ENCODE measurements around the gene OASL. TPM values are rescaled to one million over a fixed set of nuclear protein-coding genes. Genes with fewer than 3 reads are reported as not detected.

Gene OASL
- total RNA-seq, 1 donor from 2014 or later = 0.79 TPM

GRCh38 chr12:121030576-121031212 is 8.4 kb downstream of the OASL start:
- TF ChIP-seq, protein P1, sequence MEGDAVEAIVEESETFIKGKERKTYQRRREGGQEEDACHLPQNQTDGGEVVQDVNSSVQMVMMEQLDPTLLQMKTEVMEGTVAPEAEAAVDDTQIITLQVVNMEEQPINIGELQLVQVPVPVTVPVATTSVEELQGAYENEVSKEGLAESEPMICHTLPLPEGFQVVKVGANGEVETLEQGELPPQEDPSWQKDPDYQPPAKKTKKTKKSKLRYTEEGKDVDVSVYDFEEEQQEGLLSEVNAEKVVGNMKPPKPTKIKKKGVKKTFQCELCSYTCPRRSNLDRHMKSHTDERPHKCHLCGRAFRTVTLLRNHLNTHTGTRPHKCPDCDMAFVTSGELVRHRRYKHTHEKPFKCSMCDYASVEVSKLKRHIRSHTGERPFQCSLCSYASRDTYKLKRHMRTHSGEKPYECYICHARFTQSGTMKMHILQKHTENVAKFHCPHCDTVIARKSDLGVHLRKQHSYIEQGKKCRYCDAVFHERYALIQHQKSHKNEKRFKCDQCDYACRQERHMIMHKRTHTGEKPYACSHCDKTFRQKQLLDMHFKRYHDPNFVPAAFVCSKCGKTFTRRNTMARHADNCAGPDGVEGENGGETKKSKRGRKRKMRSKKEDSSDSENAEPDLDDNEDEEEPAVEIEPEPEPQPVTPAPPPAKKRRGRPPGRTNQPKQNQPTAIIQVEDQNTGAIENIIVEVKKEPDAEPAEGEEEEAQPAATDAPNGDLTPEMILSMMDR (IDR thresholded peaks at IDR 0.05; ENCODE audit: insufficient read depth, low read length, severe bottlenecking) = no peak
- no peaks in the 10 kb centered on the region for H3K36me3 ChIP-seq (ENCODE audit: control insufficient read depth, insufficient read depth, low read length)
- no peak overlapping the region for H3K4me3 ChIP-seq (ENCODE audit: low read depth, low read length)
- no peak for FAIRE-seq
- DNase-seq (ENCODE audit: low read depth) = no peak
- no peaks in the 10 kb centered on the region for H3K27me3 ChIP-seq (ENCODE audit: control insufficient read depth, insufficient read depth, low read length)

DNA sequence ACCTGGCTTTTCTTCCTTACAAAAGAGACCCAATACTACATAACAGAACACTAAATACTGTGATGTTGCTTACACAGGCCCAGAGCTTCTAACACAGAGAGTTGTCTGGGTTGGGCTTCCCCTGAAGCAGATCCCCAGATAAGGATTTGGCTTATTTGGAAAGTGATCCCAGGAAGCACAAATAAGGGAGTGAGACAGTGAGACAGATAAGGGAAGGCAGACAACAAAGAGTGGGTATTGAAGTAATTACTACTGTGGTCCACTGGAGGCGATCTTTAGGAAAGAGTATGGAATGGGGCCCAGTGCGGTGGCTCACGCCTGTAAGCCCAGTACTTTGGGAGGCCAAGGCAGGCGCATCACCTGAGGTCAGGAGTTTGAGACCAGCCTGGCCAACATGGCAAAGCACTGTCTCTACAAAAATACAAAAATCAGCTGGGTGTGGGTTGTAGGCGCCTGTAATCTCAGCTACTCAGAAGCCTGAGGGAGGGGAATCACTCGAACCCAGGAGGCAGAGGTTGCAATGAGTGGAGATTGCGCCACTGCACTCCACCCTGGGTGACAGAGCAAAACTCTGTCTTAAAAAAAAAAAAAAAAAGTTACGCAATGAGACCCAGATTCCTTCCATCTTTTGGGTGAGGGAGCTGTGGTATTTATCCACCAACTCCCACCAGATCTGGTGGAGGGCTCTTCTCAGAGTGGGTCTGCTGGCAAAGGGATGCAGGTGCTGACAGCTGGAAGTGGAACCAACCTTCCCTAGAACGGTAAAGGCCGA is 12.6 kb downstream of the OASL start:
- DNase-seq (ENCODE audit: low read depth) = no peak

GRCh38 chr12:121025442-121026226 is 13.4 kb downstream of the OASL start:
- no peak for FAIRE-seq
- no peaks in the 10 kb centered on the region for H3K36me3 ChIP-seq (ENCODE audit: control insufficient read depth, insufficient read depth, low read length)
- H3K4me3 ChIP-seq (ENCODE audit: low read depth, low read length) = no peak overlapping the region
- no peaks in the 10 kb centered on the region for H3K27me3 ChIP-seq (ENCODE audit: control insufficient read depth, insufficient read depth, low read length)
- DNase-seq (ENCODE audit: low read depth) = no peak
- TF ChIP-seq, protein P1 (IDR thresholded peaks at IDR 0.05; ENCODE audit: insufficient read depth, low read length, severe bottlenecking) = no peak

More for the DNA sequence above, 12.6 kb downstream of the OASL start:
- no peak overlapping the region for H3K4me3 ChIP-seq (ENCODE audit: low read depth, low read length)
- H3K36me3 ChIP-seq (ENCODE audit: control insufficient read depth, insufficient read depth, low read length) = no peaks in the 10 kb centered on the region
- TF ChIP-seq, protein P1 (IDR thresholded peaks at IDR 0.05; ENCODE audit: insufficient read depth, low read length, severe bottlenecking) = no peak
- FAIRE-seq = no peak
- no peaks in the 10 kb centered on the region for H3K27me3 ChIP-seq (ENCODE audit: control insufficient read depth, insufficient read depth, low read length)

GRCh38 chr12:121023799-121024198 is 15.2 kb downstream of the OASL start:
- H3K36me3 ChIP-seq (ENCODE audit: control insufficient read depth, insufficient read depth, low read length) = no peaks in the 10 kb centered on the region
- TF ChIP-seq, protein P1 (IDR thresholded peaks at IDR 0.05; ENCODE audit: insufficient read depth, low read length, severe bottlenecking) = no peak
- DNase-seq (ENCODE audit: low read depth) = no peak
- no peak for FAIRE-seq
- no peak overlapping the region for H3K4me3 ChIP-seq (ENCODE audit: low read depth, low read length)
- H3K27me3 ChIP-seq (ENCODE audit: control insufficient read depth, insufficient read depth, low read length) = no peaks in the 10 kb centered on the region

- DNase-seq (ENCODE audit: low read depth) (no peak), FAIRE-seq (no peak)
- Histone ChIP-seq H3K36me3 (ENCODE audit: control insufficient read depth, insufficient read depth, low read length) (no peaks in the 10 kb centered on the region), H3K4me3 (ENCODE audit: low read depth, low read length) (no peak overlapping the region), H3K27me3 (ENCODE audit: control insufficient read depth, insufficient read depth, low read length) (no peaks in the 10 kb centered on the region)
- TF ChIP-seq, protein P1 (IDR thresholded peaks at IDR 0.05; ENCODE audit: insufficient read depth, low read length, severe bottlenecking) = no peak
Measured at GRCh38 chr12:121022713-121023112, 16.3 kb downstream of the OASL start.
